Progenitor cell of endocrine pancreas (in vitro differentiated cells): ENCODE results near the gene MGAM2. TPM values are rescaled to one million over a fixed set of nuclear protein-coding genes. Genes with fewer than 3 reads are reported as not detected.

Source experiments
- DNase-seq: peaks from one replicate; pipeline ENCODE4 v3.0.0; 2021; ENCODE audit warnings: low spot score; ENCODE audit not compliant: unreplicated experiment
- H3K27ac Mint-ChIP-seq: 2 replicates; pipeline ENCODE4 v1.8.0; 2021; ENCODE audit warnings: mild to moderate bottlenecking, moderate library complexity, mixed read lengths
- H3K27me3 Mint-ChIP-seq: 2 replicates; pipeline ENCODE4 v1.8.0; 2021; ENCODE audit warnings: mixed read lengths
- H3K36me3 Mint-ChIP-seq: 2 replicates; pipeline ENCODE4 v1.8.0; 2022; ENCODE audit warnings: mixed read lengths; ENCODE audit not compliant: insufficient read depth
- H3K4me1 Mint-ChIP-seq: 2 replicates; pipeline ENCODE4 v1.8.0; 2021; ENCODE audit warnings: low read depth, mixed read lengths
- H3K4me3 Mint-ChIP-seq: 2 replicates; pipeline ENCODE4 v1.8.0; 2021; ENCODE audit warnings: low read depth, mild to moderate bottlenecking, moderate library complexity, mixed read lengths
- H3K9me3 Mint-ChIP-seq: 2 replicates; pipeline ENCODE4 v1.8.0; 2021; ENCODE audit warnings: low read depth, mixed read lengths
- CTCF ChIP-seq: fragments of 200-600 bp; sonication (generic); IDR thresholded peaks from one replicate; pipeline ENCODE4 v1.5.0; 2021; ENCODE audit warnings: antibody characterized with exemption, mild to moderate bottlenecking; ENCODE audit not compliant: unreplicated experiment
- total RNA-seq: library from RNA; stranded (reverse); gene quantifications from 2 replicates; pipeline ENCODE4 v1.2.1, GENCODE V29; 2021

MGAM2 gene
- total RNA-seq, 1 donor from 2014 or later = 1.2 TPM

- Mint-ChIP-seq H3K4me1 (no peaks in the 10 kb centered on the region), H3K27ac (no peak overlapping the region), H3K4me3 (no peak overlapping the region), H3K36me3 (no peaks in the 10 kb centered on the region), H3K27me3 (peaks cover 2% of the 10 kb centered on the region), H3K9me3 (no peaks in the 10 kb centered on the region)
- no peak for DNase-seq
- no peak for TF ChIP-seq CTCF
Measured at GRCh38 chr7:142250705-142251104, 139.2 kb downstream of the MGAM2 start.

- Mint-ChIP-seq H3K36me3 (no peaks in the 10 kb centered on the region), H3K4me1 (no peaks in the 10 kb centered on the region), H3K27ac (no peak within 1 kb of the TSS), H3K4me3 (no peak within 1 kb of the TSS), H3K9me3 (peaks cover 17% of the 10 kb centered on the region), H3K27me3 (peaks cover 6% of the 10 kb centered on the region)
- TF ChIP-seq CTCF = no peak
- DNase-seq = no peak
Measured at GRCh38 chr7:142257958-142258357, 146.4 kb downstream of the MGAM2 start, which contains the start of gene PRSS58. PRSS58 (minus strand) TSS chr7:142258058; CDS start chr7:142257707, 351 bp downstream.

GRCh38 chr7:142263598-142264380 lies 152.3 kb downstream of the MGAM2 start:
- TF ChIP-seq CTCF = no peak
- peaks cover 8% of the 10 kb centered on the region for H3K27me3 Mint-ChIP-seq
- H3K4me3 Mint-ChIP-seq = no peak overlapping the region
- no peak for DNase-seq
- no peak overlapping the region for H3K27ac Mint-ChIP-seq
- peaks cover 15% of the 10 kb centered on the region for H3K9me3 Mint-ChIP-seq
- H3K36me3 Mint-ChIP-seq = no peaks in the 10 kb centered on the region
- H3K4me1 Mint-ChIP-seq = peaks cover 3% of the 10 kb centered on the region

Other genes with a start within 250 kb of the MGAM2 start
- 0.31 TPM in 1 of 2 replicates, not detected in the other for gene OR9A4, start 195.3 kb upstream of the MGAM2 start, total RNA-seq
- not detected in 2 replicates for gene CLEC5A, start 164.7 kb upstream of the MGAM2 start, total RNA-seq
- not detected in 2 replicates for gene TAS2R38, start 137.9 kb upstream of the MGAM2 start, total RNA-seq
- gene MGAM, start 115.8 kb upstream of the MGAM2 start, total RNA-seq = 2.0 and 2.5 TPM in 2 replicates
- gene PRSS58, start 146.3 kb downstream of the MGAM2 start, total RNA-seq = not detected in 2 replicates